Thyroid gland (tissue), 4 donors: Measurements from ENCODE around the gene TAF4B. TPM values are rescaled to one million over a fixed set of nuclear protein-coding genes. Genes with fewer than 3 reads are reported as not detected.
"Not testable (repeated sequence)": the region's sequence is repeated elsewhere in the genome, so short reads cannot be mapped to it uniquely, and the experiment has no call there.

Experiments used
- DNase-seq, 2 donors: peaks; one replicate each; pipeline ENCODE4 v3.0.0-alpha.2; 2019
- H3K27ac ChIP-seq, 3 donors: fragments of 200-600 bp; sonication (generic); 1 replicate in 2 of 3; 2 replicates in 1 of 3; pipeline ENCODE4 v1.5.1; 2016 to 2019; ENCODE audit warnings: mild to moderate bottlenecking in 1 of 3, moderate library complexity in 1 of 3
- H3K27me3 ChIP-seq: fragments of 200-600 bp; sonication (generic); one replicate; pipeline ENCODE4 v1.5.1; 2019
- H3K36me3 ChIP-seq, 2 donors: fragments of 200-600 bp; sonication (generic); one replicate each; pipeline ENCODE4 v1.5.1; 2016 to 2019
- H3K4me1 ChIP-seq, 2 donors: fragments of 200-600 bp; sonication (generic); one replicate each; pipeline ENCODE4 v1.5.1; 2017 to 2019
- H3K4me3 ChIP-seq, 3 donors: fragments of 200-600 bp; sonication (generic); replicated peaks in 1 of 3; 1 replicate in 2 of 3; 2 replicates in 1 of 3; pipeline ENCODE4 v1.5.1; 2016; ENCODE audit warnings: mild to moderate bottlenecking in 1 of 3
- H3K9me3 ChIP-seq: fragments of 200-600 bp; sonication (generic); one replicate; pipeline ENCODE4 v1.5.1; 2017
- CTCF ChIP-seq, 6 experiments: fragments of 200-600 bp in 3 of 6; fragments of 450-650 bp in 3 of 6; sonication (generic) in 3 of 6; IDR thresholded peaks; one replicate each; pipeline ENCODE4 v1.5.1; 2016 to 2019; ENCODE audit warnings: antibody characterized with exemption in 6 of 6, mild to moderate bottlenecking in 2 of 6, inconsistent platforms in 1 of 6, moderate library complexity in 1 of 6
- POLR2A ChIP-seq, 2 donors: fragments of 450-650 bp; IDR thresholded peaks; one replicate each; pipeline ENCODE4 v1.6.1; 2017; ENCODE audit warnings: antibody characterized with exemption in 2 of 2, mild to moderate bottlenecking in 2 of 2, moderate library complexity in 1 of 2
- WGBS, 2 donors: methylation state at CpG; one replicate each; pipeline ENCODE4 v1.1.5; 2017; 5-methylcytosine and 5-hydroxymethylcytosine counted together
- intact Hi-C: fragments of 100-400 bp; cut with DNase I; formaldehyde crosslinking; loops from one replicate; pipeline ENCODE4 v1.15.1; 2023
- total RNA-seq, 4 donors: library from RNA; depleted of rRNA; stranded (reverse); fragments of >200 nt; gene quantifications; one replicate each; pipeline ENCODE4 v1.2.3, GENCODE V29; 2016

TAF4B gene
- total RNA-seq, 4 donors from 2014 or later = 8.7 to 12.7 (median 9.8) TPM

GRCh38 chr18:26435415-26436095 is 209.3 kb downstream of the TAF4B start:
- WGBS, 2 donors = 85 to 88% methylated on average over 8 of the region's 8 CpGs
- intact Hi-C loops = no loop called here
- Histone ChIP-seq H3K4me1 (no peaks in the 10 kb centered on the region), H3K36me3 (no peaks in the 10 kb centered on the region), H3K27me3 (no peaks in the 10 kb centered on the region), H3K9me3 (no peaks in the 10 kb centered on the region), H3K27ac (no peak overlapping the region), H3K4me3 (no peak overlapping the region)
- TF ChIP-seq CTCF (IDR thresholded peaks at IDR 0.05) (no peak), POLR2A (IDR thresholded peaks at IDR 0.05) (no peak)
- DNase-seq = no peak

DNA sequence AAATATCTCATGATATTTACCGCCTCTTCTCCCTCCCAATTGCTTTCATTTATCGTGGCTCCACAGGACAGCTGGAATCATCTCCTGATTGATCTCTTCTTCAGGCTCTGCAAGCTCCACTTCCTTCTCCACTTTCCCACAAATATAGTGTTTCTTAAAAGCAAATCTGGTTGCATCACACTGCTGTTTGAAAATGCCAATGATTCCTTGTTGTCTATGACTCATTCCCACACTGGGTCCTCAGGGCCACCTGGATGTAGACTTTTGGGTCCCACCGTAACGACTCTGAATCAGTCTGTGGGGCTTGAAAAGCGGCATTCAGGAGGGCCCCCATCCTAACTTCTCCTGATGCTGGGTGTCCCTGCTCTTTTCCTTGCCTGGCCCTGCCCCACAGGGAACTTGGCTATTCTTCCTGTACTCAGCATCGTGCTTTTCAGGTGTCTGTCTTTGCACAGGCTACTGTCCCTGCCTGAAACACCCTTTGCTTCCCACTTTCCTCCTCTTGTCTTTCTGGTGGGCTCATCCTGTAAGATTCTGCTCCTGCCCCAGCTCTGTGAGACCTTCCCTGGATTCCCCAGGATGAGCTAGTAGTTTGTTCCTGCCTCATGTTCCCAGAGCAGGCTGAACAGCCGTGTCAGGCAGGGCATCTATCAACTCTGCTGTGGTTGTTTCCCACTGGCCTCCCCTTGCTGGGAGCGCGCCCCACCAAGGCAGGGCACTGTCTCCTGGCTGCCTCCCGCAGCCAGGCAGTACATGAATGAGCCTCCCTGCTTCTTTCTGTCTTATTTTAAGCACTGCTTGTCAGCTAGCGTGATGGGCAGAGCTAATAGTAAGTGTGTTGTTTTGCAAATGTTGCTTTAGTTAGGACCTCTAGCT is 210.2 kb downstream of the TAF4B start:
- Histone ChIP-seq H3K4me1 (no peaks in the 10 kb centered on the region), H3K4me3 (no peak overlapping the region), H3K9me3 (no peaks in the 10 kb centered on the region), H3K36me3 (no peaks in the 10 kb centered on the region), H3K27ac (no peak overlapping the region), H3K27me3 (no peaks in the 10 kb centered on the region)
- TF ChIP-seq POLR2A (IDR thresholded peaks at IDR 0.05) (no peak), CTCF (IDR thresholded peaks at IDR 0.05) (no peak)
- 82 to 85% methylated on average over 11 of the region's 11 CpGs for WGBS, 2 donors
- intact Hi-C loops = no loop called here
- no peak for DNase-seq

- H3K4me1 ChIP-seq, H3K27ac ChIP-seq, H3K4me3 ChIP-seq, H3K9me3 ChIP-seq, H3K27me3 ChIP-seq, DNase-seq, H3K36me3 ChIP-seq, intact Hi-C loops: not testable (repeated sequence)
- 85 to 89% methylated on average over 3 of the region's 3 CpGs for WGBS, 2 donors
Measured at GRCh38 chr18:26437634-26438033, 211.4 kb downstream of the TAF4B start.

DNA sequence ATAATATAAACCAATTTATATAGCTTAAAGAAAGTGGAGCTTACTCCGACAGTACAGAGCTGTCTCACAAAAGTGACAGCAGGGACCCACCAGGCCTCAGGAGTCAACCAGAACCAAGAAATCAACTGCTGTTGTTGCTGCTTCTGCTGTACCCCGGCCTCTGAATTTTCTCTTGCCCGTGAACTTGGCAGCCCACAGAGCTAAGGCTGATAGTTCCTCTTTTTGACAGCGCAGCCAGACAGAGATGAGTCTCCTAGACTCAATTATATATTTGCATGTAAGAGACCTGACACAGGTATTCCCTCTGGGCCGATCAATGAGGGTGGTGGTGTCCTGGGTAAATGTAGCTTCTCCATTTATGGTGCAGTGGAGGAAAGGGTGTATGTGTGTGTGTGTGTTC is 212.7 kb downstream of the TAF4B start:
- intact Hi-C loops = no loop called here
- TF ChIP-seq POLR2A (IDR thresholded peaks at IDR 0.05) = no peak
- no peak for TF ChIP-seq CTCF (IDR thresholded peaks at IDR 0.05)

DNA sequence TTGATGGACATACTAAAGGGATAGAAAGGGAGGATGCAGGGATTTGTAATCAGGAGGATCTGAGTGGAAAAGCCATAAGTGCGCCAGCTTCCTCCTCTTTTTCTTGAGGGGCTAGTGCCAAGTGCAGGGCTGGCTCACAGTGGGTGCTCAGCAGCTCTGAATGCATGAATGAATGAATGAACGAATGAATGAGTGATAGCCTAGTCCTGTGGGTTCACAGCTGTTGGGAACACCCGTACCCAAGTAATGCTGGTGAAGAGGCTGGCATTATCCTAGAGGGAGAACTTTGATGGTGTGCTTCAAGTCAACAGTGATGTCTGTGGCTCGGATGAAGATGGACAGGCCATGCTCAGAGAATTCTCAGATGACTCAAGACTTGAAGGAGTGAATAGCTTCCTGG is 213.3 kb downstream of the TAF4B start:
- Histone ChIP-seq H3K27ac (no peak overlapping the region), H3K4me1 (no peaks in the 10 kb centered on the region), H3K4me3 (no peak overlapping the region), H3K36me3 (no peaks in the 10 kb centered on the region), H3K9me3 (no peaks in the 10 kb centered on the region), H3K27me3 (no peaks in the 10 kb centered on the region)
- 88 to 89% methylated on average over 4 of the region's 4 CpGs for WGBS, 2 donors
- DNase-seq = no peak
- TF ChIP-seq CTCF (IDR thresholded peaks at IDR 0.05) (no peak), POLR2A (IDR thresholded peaks at IDR 0.05) (no peak)
- intact Hi-C loops = no loop called here

More for the DNA sequence above, 212.7 kb downstream of the TAF4B start:
- H3K9me3 ChIP-seq = no peaks in the 10 kb centered on the region
- WGBS, 2 donors = 92 to 95% methylated on average over 5 of the region's 5 CpGs
- H3K4me1 ChIP-seq = no peaks in the 10 kb centered on the region
- DNase-seq = no peak
- no peaks in the 10 kb centered on the region for H3K36me3 ChIP-seq
- no peak overlapping the region for H3K27ac ChIP-seq
- H3K27me3 ChIP-seq = no peaks in the 10 kb centered on the region
- no peak overlapping the region for H3K4me3 ChIP-seq
